IMR-90 (cell line): ENCODE data around the gene PYROXD2. TPM values are rescaled to one million over a fixed set of nuclear protein-coding genes. Genes with fewer than 3 reads are reported as not detected.

ENCODE experiments used
- ATAC-seq: fragments of 200-7000 bp; cut with Tn5 transposase; 2 replicates; pipeline ENCODE4 v1.9.1; 2020; ENCODE audit warnings: low read depth, mild to moderate bottlenecking, moderate library complexity
- BruUV-seq: library from RNA; stranded (reverse); fragments of 400-500 nt; replicated peaks from 2 replicates; lab custom pipeline; 2021; lab: Mats Ljungman, UMichigan
- CTCF ChIA-PET: fragments of 300-600 bp; formaldehyde crosslinking; extraction: SDS; loops from one replicate; lab custom pipeline; 2021; ENCODE audit warnings: antibody characterized with exemption; lab: Yijun Ruan, JAX
- POLR2A ChIA-PET: fragments of 300-600 bp; sonication (Branson Sonifier 250); formaldehyde crosslinking; loops from one replicate; lab custom pipeline; 2022; ENCODE audit warnings: antibody characterized with exemption; ENCODE audit not compliant: unreplicated experiment; lab: Charles Lee
- DNase-seq: peaks from one replicate; pipeline ENCODE4 v3.0.0; 2013
- H2AFZ ChIP-seq: replicated peaks from 2 replicates; pipeline ENCODE3; 2013; ENCODE audit warnings: low read length, mild to moderate bottlenecking; ENCODE audit not compliant: poor library complexity
- H2AK5ac ChIP-seq: 2 replicates; pipeline ENCODE4 v1.6.1; 2013; ENCODE audit warnings: low read depth, low read length, inconsistent platforms
- H2AK9ac ChIP-seq: replicated peaks from 2 replicates; pipeline ENCODE3; 2013; ENCODE audit warnings: mild to moderate bottlenecking, low read depth, low read length, moderate library complexity; ENCODE audit not compliant: poor library complexity
- H2BK120ac ChIP-seq: 2 replicates; pipeline ENCODE4 v1.6.1; 2013; ENCODE audit warnings: low read depth, low read length, inconsistent platforms
- H2BK15ac ChIP-seq: 3 replicates; pipeline ENCODE4 v1.6.1; 2013; ENCODE audit warnings: low read depth, low read length, inconsistent platforms
- H2BK20ac ChIP-seq: 2 replicates; pipeline ENCODE4 v1.6.1; 2013; ENCODE audit warnings: low read depth, mild to moderate bottlenecking, inconsistent platforms, low read length, moderate library complexity
- H2BK5ac ChIP-seq: 2 replicates; pipeline ENCODE4 v1.6.1; 2013; ENCODE audit warnings: mild to moderate bottlenecking, low read depth, low read length, inconsistent platforms; ENCODE audit not compliant: poor library complexity, severe bottlenecking
- H3K14ac ChIP-seq: replicated peaks from 2 replicates; pipeline ENCODE4 v1.6.1; 2013; ENCODE audit warnings: low read depth, low read length, inconsistent platforms
- H3K18ac ChIP-seq: 2 replicates; pipeline ENCODE4 v1.6.1; 2013; ENCODE audit warnings: low read depth, low read length, control low read depth
- H3K23ac ChIP-seq: 2 replicates; pipeline ENCODE4 v1.6.1; 2013; ENCODE audit warnings: low read depth, low read length, inconsistent platforms
- H3K27ac ChIP-seq: 2 replicates; pipeline ENCODE4 v1.5.1; 2013; ENCODE audit warnings: mild to moderate bottlenecking, control low read depth, low read length; ENCODE audit not compliant: insufficient read depth
- H3K27me3 ChIP-seq: 2 replicates; pipeline ENCODE4 v1.6.1; 2013; ENCODE audit warnings: low read length; ENCODE audit not compliant: control insufficient read depth, insufficient read depth
- H3K36me3 ChIP-seq: 2 replicates; pipeline ENCODE4 v1.6.1; 2013; ENCODE audit warnings: low read length, mixed read lengths; ENCODE audit not compliant: control insufficient read depth, insufficient read depth
- H3K4ac ChIP-seq: 2 replicates; pipeline ENCODE4 v1.6.1; 2013; ENCODE audit warnings: low read depth, low read length, inconsistent platforms
- H3K4me1 ChIP-seq: 2 replicates; pipeline ENCODE4 v1.6.1; 2013; ENCODE audit warnings: low read length, mixed read lengths; ENCODE audit not compliant: control insufficient read depth, insufficient read depth
- H3K4me2 ChIP-seq: 2 replicates; pipeline ENCODE4 v1.6.1; 2013; ENCODE audit warnings: low read depth, mild to moderate bottlenecking, control low read depth, low read length, moderate library complexity
- H3K4me3 ChIP-seq: 2 replicates; pipeline ENCODE4 v1.5.1; 2013; ENCODE audit warnings: low read depth, mild to moderate bottlenecking, control low read depth, low read length, moderate library complexity; ENCODE audit not compliant: insufficient read depth
- H3K56ac ChIP-seq: 2 replicates; pipeline ENCODE4 v1.6.1; 2013; ENCODE audit warnings: low read length, inconsistent platforms; ENCODE audit not compliant: insufficient read depth; ENCODE audit errors: extremely low read depth
- H3K79me1 ChIP-seq, 2 experiments: 2 replicates each; pipeline ENCODE4 v1.6.1; 2013; ENCODE audit warnings: low read length in 2 of 2, inconsistent platforms in 1 of 2, low read depth in 1 of 2
- H3K9ac ChIP-seq: 2 replicates; pipeline ENCODE4 v1.6.1; 2013; ENCODE audit warnings: low read depth, low read length, control low read depth
- H3K9me1 ChIP-seq: 2 replicates; pipeline ENCODE4 v1.6.1; 2013; ENCODE audit warnings: low read length, inconsistent platforms; ENCODE audit not compliant: insufficient read depth
- H3K9me3 ChIP-seq: 2 replicates; pipeline ENCODE4 v1.6.1; 2013; ENCODE audit warnings: low read length; ENCODE audit not compliant: control insufficient read depth, insufficient read depth
- H4K20me1 ChIP-seq: 2 replicates; pipeline ENCODE4 v1.6.1; 2013; ENCODE audit warnings: low read length, inconsistent platforms; ENCODE audit not compliant: insufficient read depth
- H4K5ac ChIP-seq: 2 replicates; pipeline ENCODE4 v1.6.1; 2013; ENCODE audit warnings: mild to moderate bottlenecking, low read depth, low read length, control low read depth
- H4K8ac ChIP-seq, 2 experiments: 2 replicates each; pipeline ENCODE4 v1.6.1; 2013; ENCODE audit warnings: low read depth in 2 of 2, low read length in 2 of 2, control low read depth in 1 of 2, inconsistent platforms in 1 of 2
- H4K91ac ChIP-seq: 2 replicates; pipeline ENCODE4 v1.6.1; 2013; ENCODE audit warnings: low read depth, low read length, inconsistent platforms; ENCODE audit not compliant: insufficient read depth
- BHLHE40 ChIP-seq: fragments of 150-350 bp; IDR thresholded peaks from 2 replicates; pipeline ENCODE4 v1.6.1; 2016; ENCODE audit warnings: mild to moderate bottlenecking, low read depth, low read length
- CEBPB ChIP-seq: IDR thresholded peaks from 2 replicates; pipeline ENCODE4 v1.6.1; 2012; ENCODE audit warnings: low read depth, low read length, improper control_type of control experiment
- CHD1 ChIP-seq: IDR thresholded peaks from 2 replicates; pipeline ENCODE4 v1.6.1; 2012; ENCODE audit warnings: low read depth, low read length, improper control_type of control experiment
- FOS ChIP-seq: fragments of 150-350 bp; IDR thresholded peaks from 2 replicates; pipeline ENCODE4 v1.6.1; 2016; ENCODE audit warnings: low read depth, low read length
- MAFK ChIP-seq: IDR thresholded peaks from 2 replicates; pipeline ENCODE4 v1.6.1; 2012; ENCODE audit warnings: low read depth, low read length, improper control_type of control experiment
- MAZ ChIP-seq: IDR thresholded peaks from 2 replicates; pipeline ENCODE4 v1.6.1; 2012; ENCODE audit warnings: low read depth, mild to moderate bottlenecking, low read length, improper control_type of control experiment, moderate library complexity, borderline replicate concordance
- MXI1 ChIP-seq: IDR thresholded peaks from 2 replicates; pipeline ENCODE4 v1.6.1; 2012; ENCODE audit warnings: low read depth, mild to moderate bottlenecking, low read length, moderate library complexity, borderline replicate concordance
- NFE2L2 ChIP-seq: fragments of 150-350 bp; IDR thresholded peaks from 2 replicates; pipeline ENCODE4 v1.6.1; 2016; ENCODE audit warnings: low read depth, mild to moderate bottlenecking, low read length
- POLR2A ChIP-seq: IDR thresholded peaks from 2 replicates; pipeline ENCODE4 v1.6.1; 2012; ENCODE audit warnings: mild to moderate bottlenecking, low read depth, low read length
- RAD21 ChIP-seq: IDR thresholded peaks from 2 replicates; pipeline ENCODE4 v1.6.1; 2012; ENCODE audit warnings: low read length, improper control_type of control experiment
- RCOR1 ChIP-seq: IDR thresholded peaks from 2 replicates; pipeline ENCODE4 v1.6.1; 2012; ENCODE audit warnings: mild to moderate bottlenecking, low read length, improper control_type of control experiment; ENCODE audit not compliant: insufficient replicate concordance
- RFX5 ChIP-seq: IDR thresholded peaks from 2 replicates; pipeline ENCODE4 v1.8.0; 2012; ENCODE audit warnings: low read depth, mild to moderate bottlenecking, low read length, moderate library complexity
- SMC3 ChIP-seq: fragments of 150-350 bp; IDR thresholded peaks from 2 replicates; pipeline ENCODE4 v1.6.1; 2016; ENCODE audit warnings: low read depth, mild to moderate bottlenecking, antibody characterized with exemption, low read length, moderate library complexity
- USF2 ChIP-seq: fragments of 150-350 bp; IDR thresholded peaks from 2 replicates; pipeline ENCODE4 v1.6.1; 2017; ENCODE audit warnings: mild to moderate bottlenecking, antibody characterized with exemption, low read length, low read depth
- WGBS, 2 experiments: methylation state at CpG; one replicate each; pipeline versions ENCODE4 v1.1.5 to v1.1.7; 2013; ENCODE audit warnings: missing lambda C conversion rate in 2 of 2; ENCODE audit not compliant: insufficient read length in 1 of 2; ENCODE audit errors: extremely low coverage in 2 of 2; 5-methylcytosine and 5-hydroxymethylcytosine counted together
- dilution Hi-C: fragments of 300-500 bp; cut with HindIII; formaldehyde crosslinking; loops from one replicate; pipeline ENCODE4 v1.14.3; 2018; ENCODE audit warnings: low sequenced_read_pairs; ENCODE audit not compliant: unreplicated experiment
- in situ Hi-C: fragments of 300-500 bp; cut with MboI; formaldehyde crosslinking; loops from 3 replicates; pipeline ENCODE4 v1.14.3; 2019; ENCODE audit warnings: low sequenced_read_pairs, inconsistent platforms, mixed read lengths
- intact Hi-C: fragments of 100-400 bp; cut with micrococcal nuclease; formaldehyde crosslinking; loops from 2 replicates; pipeline ENCODE4 v1.10.0; 2022
- polyA plus RNA-seq, 3 experiments: library from polyadenylated mRNA; depleted of rRNA; stranded (reverse); fragments of >200 nt; gene quantifications; 2 replicates each; pipeline ENCODE4 v1.2.3, GENCODE V29; 2012; ENCODE audit warnings: low replicate concordance in 1 of 3
- total RNA-seq: library from RNA; depleted of rRNA; stranded (reverse); fragments of >200 nt; gene quantifications from 2 replicates; pipeline ENCODE4 v1.2.3, GENCODE V29; 2012
- TF ChIP-seq, protein P1 (sequence below): fragments of 150-350 bp; IDR thresholded peaks from 2 replicates; pipeline ENCODE4 v1.6.1; 2016; ENCODE audit warnings: low read depth, mild to moderate bottlenecking, low read length, moderate library complexity, borderline replicate concordance

The PYROXD2 gene
- total and polyA plus RNA-seq, 2 of the 4 experiments (the other 2 are of a cell fraction): 6.5 to 16.3 TPM

GRCh38 chr10:98423691-98424120 lies 8.7 kb upstream of the PYROXD2 start:
- Histone ChIP-seq H3K4me2 (no peak overlapping the region), H3K18ac (no peak overlapping the region), H3K36me3 (peaks cover 37% of the 10 kb centered on the region), H2BK15ac (no peak overlapping the region), H2AFZ (no peak overlapping the region), H3K4ac (no peak overlapping the region), H3K9ac (no peak overlapping the region), H3K4me3 (no peak overlapping the region), H3K79me1 (no peaks in the 10 kb centered on the region), H2BK120ac (no peak overlapping the region), H3K14ac (no peak overlapping the region), H4K8ac (no peak overlapping the region), H3K27ac (no peak overlapping the region), H3K9me1 (no peaks in the 10 kb centered on the region), H3K27me3 (no peaks in the 10 kb centered on the region), H3K23ac (no peak overlapping the region), H3K9me3 (no peaks in the 10 kb centered on the region), H2AK5ac (no peak overlapping the region), H4K5ac (no peak overlapping the region), H3K56ac (no peak overlapping the region), H4K91ac (no peak overlapping the region), H2AK9ac (no peak overlapping the region), H2BK20ac (no peak overlapping the region), H2BK5ac (no peak overlapping the region), H3K4me1 (no peaks in the 10 kb centered on the region), H4K20me1 (no peaks in the 10 kb centered on the region)
- ChIA-PET POLR2A (no interaction called here), CTCF (no interaction called here)
- in situ Hi-C loops (no loop called here), dilution Hi-C loops (no loop called here), intact Hi-C loops (no loop called here)
- TF ChIP-seq SMC3: no peak
- TF ChIP-seq NFE2L2: no peak
- TF ChIP-seq CEBPB: no peak
- no peak for TF ChIP-seq MXI1
- TF ChIP-seq MAZ: no peak
- TF ChIP-seq, protein P1, sequence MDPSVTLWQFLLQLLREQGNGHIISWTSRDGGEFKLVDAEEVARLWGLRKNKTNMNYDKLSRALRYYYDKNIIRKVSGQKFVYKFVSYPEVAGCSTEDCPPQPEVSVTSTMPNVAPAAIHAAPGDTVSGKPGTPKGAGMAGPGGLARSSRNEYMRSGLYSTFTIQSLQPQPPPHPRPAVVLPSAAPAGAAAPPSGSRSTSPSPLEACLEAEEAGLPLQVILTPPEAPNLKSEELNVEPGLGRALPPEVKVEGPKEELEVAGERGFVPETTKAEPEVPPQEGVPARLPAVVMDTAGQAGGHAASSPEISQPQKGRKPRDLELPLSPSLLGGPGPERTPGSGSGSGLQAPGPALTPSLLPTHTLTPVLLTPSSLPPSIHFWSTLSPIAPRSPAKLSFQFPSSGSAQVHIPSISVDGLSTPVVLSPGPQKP: no peak
- TF ChIP-seq POLR2A: no peak
- TF ChIP-seq BHLHE40: no peak
- no peak for TF ChIP-seq USF2
- no peak for TF ChIP-seq FOS
- no peak for TF ChIP-seq RAD21
- no peak for TF ChIP-seq MAFK
- TF ChIP-seq CHD1: no peak
- no peak for TF ChIP-seq RCOR1
- TF ChIP-seq RFX5: no peak
- 87% methylated on average over 7 of the region's 9 CpGs; no CpG with 5 or more reads in 1 of the 2 experiments for whole genome bisulfite sequencing, 2 experiments
- ATAC-seq: no peak
- no peak for DNase-seq
- BruUV-seq: no TSS peak
